Fibroblast of pulmonary artery (primary cell): ENCODE results near the gene SH3YL1.
A peak's percentile ranks its signal among the peaks of the same experiment; 100 is the strongest.

Source experiments
- DNase-seq: peaks from one replicate; pipeline ENCODE4 v3.0.0-alpha.2; 2010; ENCODE audit warnings: low read depth
- H3K4me3 ChIP-seq: replicated peaks from 2 replicates; pipeline ENCODE4 v1.5.1; 2011; ENCODE audit warnings: low read depth, mild to moderate bottlenecking, control low read depth, low read length, moderate library complexity
- TF ChIP-seq, protein P1 (sequence below): IDR thresholded peaks from 2 replicates; pipeline ENCODE4 v1.5.1; 2011; ENCODE audit warnings: mild to moderate bottlenecking, control low read depth, low read length, inconsistent platforms; ENCODE audit errors: missing control alignments

The SH3YL1 gene

DNA sequence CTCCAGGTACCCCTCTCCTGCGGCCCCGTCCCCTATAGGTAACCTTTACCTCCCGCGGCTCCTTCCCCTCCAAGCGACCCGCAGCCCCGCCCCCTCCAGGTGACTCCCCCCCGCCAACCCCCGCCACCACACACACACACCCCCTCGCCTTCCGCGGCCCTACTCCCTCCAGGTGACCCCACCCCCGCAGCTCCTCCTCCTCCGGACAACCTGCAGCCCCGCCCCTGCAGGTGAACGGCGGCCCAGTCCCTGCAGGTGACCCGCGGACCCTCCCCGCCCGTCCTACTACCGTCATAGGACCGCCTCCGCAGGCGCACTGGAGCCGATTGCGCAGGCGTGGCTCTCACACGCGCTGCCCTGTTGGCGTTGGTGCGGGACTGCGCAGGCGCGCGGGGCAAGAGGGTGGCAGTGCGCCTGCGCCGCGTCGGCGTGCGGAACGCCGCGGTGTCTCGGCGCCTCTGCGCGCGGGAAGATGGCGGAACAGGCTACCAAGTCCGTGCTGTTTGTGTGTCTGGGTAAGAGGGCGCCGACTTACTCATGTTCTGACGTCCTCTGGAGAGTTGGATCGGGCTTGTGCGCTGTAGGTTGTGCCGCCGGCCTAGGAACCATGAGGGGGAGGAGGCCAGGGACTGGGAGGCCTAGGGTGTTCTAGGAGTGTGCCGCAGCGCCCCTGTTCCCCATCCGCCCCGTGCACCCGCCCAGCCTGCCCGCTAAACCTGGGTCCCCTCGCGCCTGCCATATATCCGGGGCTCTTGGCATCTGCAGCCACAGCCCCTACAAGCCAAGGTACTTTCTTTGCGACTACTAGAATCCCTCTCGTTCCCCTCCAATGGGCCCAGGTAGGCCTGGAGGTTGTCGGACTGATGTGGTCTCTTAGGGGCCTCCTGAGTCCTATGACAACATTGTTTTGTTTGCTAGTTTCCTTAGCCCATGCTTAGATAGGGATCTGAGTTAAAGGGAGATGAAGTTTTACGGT lies 949 bp upstream of the SH3YL1 start, which contains the start of gene ACP1:
Gene ACP1 (plus strand): TSS at position 455 of the 976 bp plus-strand sequence. CDS start 18 bp downstream, at position 473.
- peak; percentile 96 for DNase-seq
- peak within 1 kb of the TSS; percentile 97 for H3K4me3 ChIP-seq
- TF ChIP-seq, protein P1, sequence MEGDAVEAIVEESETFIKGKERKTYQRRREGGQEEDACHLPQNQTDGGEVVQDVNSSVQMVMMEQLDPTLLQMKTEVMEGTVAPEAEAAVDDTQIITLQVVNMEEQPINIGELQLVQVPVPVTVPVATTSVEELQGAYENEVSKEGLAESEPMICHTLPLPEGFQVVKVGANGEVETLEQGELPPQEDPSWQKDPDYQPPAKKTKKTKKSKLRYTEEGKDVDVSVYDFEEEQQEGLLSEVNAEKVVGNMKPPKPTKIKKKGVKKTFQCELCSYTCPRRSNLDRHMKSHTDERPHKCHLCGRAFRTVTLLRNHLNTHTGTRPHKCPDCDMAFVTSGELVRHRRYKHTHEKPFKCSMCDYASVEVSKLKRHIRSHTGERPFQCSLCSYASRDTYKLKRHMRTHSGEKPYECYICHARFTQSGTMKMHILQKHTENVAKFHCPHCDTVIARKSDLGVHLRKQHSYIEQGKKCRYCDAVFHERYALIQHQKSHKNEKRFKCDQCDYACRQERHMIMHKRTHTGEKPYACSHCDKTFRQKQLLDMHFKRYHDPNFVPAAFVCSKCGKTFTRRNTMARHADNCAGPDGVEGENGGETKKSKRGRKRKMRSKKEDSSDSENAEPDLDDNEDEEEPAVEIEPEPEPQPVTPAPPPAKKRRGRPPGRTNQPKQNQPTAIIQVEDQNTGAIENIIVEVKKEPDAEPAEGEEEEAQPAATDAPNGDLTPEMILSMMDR, result no peak

DNA sequence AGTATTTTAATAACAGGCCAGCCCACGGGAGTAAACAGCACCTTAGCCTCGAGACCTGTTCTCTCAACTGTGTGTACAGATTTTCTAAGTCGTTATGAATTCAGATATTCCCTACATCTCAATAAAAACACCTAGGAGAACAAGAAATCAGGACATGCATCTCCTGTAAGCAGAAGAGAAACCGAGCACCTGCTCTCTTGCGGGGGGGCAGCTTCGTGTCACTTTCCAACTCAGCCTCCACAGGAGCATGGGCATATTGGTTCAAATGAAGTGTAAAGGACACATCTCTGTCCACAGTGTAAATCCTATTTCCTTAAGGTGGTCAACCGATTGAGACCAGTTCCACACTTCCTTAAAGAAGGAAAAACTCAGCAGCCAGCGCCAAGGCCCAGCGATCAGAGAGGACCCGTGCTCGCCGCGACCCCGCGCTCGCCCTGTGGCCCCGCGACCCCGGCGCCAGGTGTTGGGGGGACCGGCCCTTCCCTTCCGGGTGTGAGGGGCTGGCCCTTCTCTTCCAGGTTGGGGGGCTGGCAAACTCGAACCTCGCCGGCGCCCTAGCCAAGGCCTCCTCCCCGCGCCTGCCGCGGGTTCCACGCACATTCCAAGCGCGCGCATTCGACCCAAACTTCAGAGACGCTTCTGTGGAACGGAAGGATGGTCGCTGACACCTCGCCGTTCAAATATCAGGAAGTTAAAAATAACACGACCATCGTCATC lies 652 bp downstream of the SH3YL1 start:
- DNase-seq, result no peak
- TF ChIP-seq, protein P1, result no peak

DNA sequence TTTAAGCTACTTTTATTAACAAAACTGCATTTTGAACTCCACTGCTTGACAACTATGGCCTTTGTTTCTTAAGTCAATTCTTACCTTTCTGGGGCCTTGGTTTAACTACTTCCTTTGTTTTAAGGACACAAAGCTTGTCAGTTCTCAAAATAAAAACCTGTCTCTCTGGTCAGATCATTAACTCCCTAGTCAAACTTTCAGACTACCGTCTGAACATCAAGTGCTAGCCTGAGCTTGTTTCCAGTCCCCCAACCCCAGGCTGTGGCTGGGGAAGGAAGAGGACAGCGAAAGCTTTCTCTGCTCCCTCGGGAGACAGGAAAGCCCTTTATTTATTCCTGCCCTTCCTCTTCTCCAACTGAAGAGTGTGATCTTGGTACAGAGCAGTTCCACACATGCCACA lies 1.7 kb downstream of the SH3YL1 start:
- no peak overlapping the region for H3K4me3 ChIP-seq
- TF ChIP-seq, protein P1, result no peak
- DNase-seq, result no peak

More for the DNA sequence above, 652 bp downstream of the SH3YL1 start:
- H3K4me3 ChIP-seq, result peak overlapping the region; percentile 97

DNA sequence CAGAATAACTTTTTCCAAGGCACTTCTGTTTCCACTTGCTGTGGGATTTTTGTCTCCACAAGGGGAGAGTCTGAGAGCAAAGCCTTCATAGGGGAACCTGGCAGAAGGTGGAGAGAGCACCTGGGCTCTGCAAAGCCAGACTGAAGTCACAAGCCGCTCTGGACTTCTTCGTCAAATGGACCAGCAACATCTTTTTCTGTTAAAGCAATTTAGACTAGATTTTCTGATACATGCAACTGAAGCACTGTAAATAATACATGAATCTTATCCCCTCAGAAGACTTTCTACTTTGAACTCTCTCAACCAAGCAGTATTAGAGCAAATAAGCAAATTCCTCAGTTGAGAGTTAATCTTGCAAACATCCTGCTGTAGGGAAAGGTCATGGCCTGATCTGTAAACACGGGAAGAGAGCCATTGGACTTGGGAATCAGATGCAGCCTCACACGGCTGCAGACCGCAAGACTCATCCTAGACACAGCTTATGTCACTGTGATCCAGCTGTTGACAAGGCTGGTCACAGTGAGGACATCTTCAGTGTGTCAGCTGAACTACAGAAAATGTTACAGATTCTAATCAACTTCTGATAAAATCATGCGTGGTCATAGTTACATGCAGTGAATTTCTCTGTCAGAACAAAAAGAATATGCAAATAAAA lies 3.2 kb downstream of the SH3YL1 start:
- H3K4me3 ChIP-seq, result no peak overlapping the region
- no peak for DNase-seq
- TF ChIP-seq, protein P1, result no peak

DNA sequence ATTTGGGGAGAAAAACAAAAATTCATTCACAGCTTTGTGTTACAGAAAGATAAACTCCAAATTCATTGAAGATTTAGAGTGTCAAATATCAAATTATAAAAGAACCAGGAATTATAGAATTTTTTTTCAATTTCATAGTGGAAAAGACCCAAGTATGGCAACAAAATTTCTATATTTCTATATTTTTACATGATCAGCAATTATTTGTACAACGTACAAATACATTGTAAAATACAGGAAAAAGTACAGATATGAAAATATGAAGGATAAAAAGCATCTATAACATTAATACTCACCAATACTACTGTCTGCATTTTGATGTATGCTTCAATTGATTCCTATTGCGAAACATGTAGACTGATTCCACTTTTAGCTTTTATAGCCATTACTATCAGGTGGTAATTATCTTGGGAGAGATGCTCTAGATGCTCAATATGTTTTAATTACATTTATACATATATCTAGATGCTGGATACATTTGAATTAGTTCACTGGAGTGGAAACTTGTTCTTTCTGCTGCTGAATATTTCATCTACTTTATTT lies 4.0 kb downstream of the SH3YL1 start:
- DNase-seq, result no peak
- H3K4me3 ChIP-seq, result no peak overlapping the region
- TF ChIP-seq, protein P1, result no peak

DNA sequence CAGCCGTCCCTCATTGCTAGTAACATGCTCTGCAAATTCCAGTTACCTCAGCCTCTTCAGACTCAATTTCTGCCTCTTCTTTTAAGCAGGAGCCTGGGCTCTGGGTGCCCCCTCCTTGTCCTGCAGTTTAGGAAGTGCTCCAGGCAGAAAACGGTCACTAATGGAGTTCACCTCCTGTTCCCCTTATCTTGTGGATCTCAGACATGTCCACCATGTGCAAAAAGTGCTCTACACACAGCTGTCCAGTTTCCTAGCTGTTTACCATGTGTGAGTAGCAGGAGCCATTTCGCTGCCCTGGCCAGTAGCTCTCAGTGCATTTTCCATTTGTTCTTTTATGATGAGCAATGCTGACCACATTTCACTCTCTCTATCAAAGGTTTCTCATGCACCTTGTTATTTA lies 4.9 kb downstream of the SH3YL1 start:
- no peak overlapping the region for H3K4me3 ChIP-seq
- no peak for DNase-seq
- TF ChIP-seq, protein P1, result no peak
